HG03558 (cell line): ENCODE data around the gene LMOD3.

Experiments
- ATAC-seq: cut with Tn5 transposase; IDR thresholded peaks from one replicate; pipeline ENCODE4 v1.9.1; 2021; ENCODE audit warnings: moderate number of reproducible peaks; ENCODE audit not compliant: unreplicated experiment; ENCODE audit errors: extremely low read depth

The LMOD3 gene

DNA sequence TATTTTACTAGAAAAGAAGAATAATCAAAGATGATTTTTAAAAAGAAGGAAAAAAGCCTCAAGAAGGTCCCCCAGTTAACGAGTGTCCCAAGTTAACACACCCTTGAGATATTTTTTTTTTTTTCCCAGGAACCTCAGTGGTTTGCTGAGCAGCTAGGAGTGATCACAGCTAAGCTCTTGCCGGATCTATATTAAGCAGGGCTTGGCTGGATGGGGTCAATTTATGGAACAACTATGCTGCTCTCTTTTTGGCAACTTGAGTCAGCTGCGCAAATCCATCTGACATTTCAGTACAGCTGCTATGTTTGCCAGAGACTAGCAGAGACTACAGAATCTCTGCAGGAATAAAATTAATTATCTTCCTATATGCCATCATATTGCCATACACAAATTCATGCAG lies at the start of gene LMOD3:
Gene LMOD3, minus strand, starts transcription at position 193 of the 400 bp plus-strand sequence. CDS start 209 bp downstream, outside the sequence.
- ATAC-seq, result no peak

DNA sequence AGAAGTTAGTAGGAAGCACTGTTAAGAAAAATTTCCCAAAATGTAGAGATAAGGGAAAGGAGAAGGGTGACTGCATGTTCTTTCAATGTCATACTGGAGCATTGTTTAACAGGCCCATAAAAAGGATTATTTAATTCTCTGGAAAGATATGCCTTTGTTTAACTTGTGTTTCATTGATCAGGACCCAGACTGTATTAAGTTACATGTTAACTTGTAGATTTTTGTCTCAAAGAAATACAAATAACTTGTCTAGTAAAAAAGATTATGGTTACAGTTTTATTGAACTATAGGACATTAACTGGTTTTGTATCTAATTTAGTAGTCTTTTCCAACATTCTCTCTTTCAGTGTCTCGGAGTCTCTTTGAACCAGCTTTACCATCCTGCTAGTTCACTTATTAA lies 49.7 kb upstream of the LMOD3 start:
- ATAC-seq, result no peak

DNA sequence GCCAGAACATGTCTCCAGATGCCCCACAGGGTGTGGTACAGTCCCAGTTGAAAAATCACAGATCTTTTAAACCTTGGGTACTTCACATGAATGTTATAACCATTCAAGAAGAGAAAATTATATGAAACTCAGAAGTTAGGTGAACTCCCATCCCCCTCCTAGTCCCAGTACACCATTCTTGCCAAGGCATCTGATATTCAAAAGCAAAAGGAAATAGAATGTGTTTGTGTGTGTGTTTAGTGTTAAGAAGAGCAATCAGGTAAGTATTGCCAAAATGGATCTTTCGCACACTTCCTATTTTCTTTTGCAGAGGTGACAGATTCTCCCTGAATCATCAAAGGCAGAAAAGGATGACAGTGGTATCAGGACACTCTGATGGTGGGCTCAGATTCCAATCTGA lies 44.1 kb upstream of the LMOD3 start:
- no peak for ATAC-seq

DNA sequence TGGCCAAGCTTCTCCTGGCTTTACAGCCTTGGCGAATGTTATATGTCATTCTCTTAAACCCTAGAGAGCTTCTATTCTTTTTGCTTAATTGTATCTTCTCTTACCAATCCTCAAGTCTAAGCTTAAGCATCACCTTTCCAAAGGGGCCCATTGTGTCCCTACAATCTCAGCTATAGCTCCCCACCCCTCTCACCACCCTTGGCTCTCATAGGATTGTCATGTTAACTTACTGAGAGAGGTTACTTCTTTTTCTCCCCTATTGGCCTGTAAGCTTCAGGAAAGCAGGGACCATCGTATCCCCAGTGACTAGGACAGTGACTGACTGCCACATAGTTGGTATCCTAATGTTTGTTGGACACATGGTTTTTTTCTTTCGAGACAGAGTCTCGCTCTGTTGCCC lies 43.3 kb upstream of the LMOD3 start:
- no peak for ATAC-seq

DNA sequence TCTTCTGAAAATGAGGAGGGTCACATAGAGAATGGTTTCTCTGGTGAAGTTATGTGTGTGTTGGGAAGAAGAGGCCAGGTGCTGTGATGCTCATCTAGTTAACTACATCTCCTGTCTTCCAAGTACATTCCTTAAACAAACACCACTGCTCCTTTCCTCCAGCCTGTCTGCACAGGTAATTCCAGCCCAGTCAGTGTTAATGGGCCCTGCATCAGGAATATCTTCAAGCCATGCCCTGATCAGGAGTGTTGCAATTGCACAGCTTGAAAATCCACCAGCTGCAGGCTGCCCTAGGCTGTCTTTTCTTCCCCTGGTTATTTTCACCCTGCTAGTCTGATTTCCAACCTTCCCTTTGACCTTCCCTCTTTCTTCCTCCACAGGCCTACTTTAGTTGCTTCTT lies 41.9 kb upstream of the LMOD3 start:
- no peak for ATAC-seq

DNA sequence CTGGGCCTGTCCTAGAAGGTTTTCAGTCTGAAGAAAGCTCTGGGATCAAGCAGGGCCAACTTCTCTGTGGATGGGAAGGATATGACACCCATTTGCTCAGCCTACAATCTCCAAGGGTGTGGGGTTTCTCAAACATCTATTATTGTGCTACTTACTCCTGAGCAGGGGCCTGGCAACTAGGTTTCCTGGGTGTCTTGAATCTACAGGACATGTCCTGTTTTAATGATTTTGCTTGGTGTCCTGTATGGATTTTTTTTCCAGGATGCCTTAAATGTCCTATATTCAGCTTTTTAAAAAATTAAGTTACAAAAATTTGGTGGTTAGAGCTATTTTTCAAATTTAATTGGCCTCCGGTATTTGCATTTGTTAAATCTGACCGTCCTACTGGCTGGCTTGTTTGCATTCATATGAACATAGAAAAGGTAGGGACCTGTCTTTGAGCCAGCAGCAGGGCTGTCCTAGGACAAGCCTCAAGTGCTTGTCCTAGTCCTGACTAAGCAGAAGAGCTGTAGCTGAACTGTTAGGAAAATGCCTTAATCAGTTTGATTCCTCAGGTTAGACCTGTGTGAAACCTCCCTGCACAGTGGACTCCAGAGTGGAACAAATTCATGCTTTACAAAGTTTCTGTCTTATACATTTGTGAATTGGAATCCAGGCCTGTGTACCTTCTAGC lies 40.0 kb upstream of the LMOD3 start:
- ATAC-seq, result no peak

DNA sequence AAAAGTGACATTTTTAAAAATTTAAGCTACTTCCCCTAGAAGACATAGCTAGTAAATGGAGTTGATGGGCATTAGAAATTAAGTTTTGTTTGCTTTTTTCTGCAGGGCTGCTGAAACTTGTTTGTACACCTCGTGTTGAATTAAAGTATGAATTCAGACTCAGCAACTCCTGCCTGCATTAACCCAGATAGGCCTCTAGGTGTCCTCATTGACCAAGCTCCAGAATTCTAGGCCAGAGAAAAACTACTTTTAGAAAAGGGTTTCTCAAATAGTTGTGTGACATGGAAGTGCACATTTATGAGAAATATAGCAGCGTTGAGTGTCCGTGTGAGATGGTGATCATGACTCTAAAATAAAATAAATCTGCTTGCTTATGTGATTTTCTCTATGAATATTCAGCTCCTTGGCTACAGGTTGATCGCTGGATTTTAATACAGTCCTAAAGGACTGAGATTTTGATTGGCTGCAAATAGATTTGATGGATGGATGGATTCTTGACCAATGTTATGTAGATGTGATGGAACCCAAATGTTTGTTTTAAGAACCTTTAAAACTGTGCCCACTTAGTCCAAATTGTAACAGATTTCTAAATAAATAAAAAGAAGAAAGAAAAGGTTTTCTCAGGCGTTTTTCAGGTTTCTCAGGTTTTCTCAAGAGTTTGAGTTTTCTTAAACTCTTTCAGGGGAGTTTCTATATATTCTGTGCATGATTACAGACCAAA lies 39.4 kb upstream of the LMOD3 start:
- no peak for ATAC-seq

DNA sequence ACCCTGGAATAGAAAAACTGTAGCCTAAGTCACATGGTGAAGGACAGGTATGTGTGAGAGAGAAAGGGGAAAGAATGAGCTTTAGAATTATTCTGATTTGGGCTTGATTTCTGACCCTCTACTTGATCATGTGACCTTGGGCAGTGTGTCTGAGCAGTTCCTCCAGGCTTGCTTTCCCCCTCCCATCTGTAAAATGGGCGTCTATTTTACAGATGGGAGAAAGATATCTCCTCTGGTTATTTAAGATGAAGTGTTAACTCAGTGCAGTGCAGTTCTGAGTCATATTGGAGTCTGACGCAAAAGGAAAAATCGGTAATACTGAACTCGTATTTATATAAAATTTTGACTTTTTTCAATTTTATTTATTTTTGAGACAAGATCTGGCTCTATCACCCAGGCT lies 38.1 kb upstream of the LMOD3 start:
- no peak for ATAC-seq

DNA sequence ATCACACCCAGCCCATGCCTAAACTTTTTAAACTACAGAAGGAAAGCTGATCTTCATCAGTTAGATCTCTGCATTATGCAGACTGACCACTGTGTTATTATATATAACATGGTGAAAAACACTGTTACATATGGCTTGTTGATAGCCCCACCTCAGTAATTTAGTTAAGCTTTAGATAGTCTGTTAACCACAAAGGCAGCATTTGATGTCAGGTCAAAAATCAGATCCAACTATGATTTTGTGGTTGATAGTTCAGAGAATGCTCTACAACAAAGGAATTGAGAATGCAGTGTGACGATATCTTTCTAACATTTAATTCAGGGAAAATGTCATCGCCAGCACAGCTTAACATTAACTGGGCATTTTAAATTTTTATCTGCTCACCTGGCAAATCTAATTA lies 37.7 kb upstream of the LMOD3 start:
- ATAC-seq, result no peak

DNA sequence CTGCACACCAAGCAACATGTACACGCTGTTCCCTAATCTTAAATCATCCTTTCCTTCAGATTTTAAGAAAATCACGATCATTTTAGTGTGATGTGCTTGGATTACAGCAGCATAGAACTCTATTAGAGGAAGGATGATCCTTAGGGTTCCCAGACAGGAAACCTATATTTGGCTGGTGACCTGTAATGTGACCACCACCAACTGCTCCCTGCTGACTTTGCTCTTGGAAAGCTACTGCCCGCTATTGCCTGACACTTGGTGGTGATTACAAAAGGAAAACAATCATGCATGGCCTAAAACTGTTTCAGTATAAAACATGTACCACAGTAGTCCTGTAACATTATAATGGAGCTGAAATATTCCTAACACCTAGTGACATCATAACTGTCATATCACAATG lies 27.2 kb upstream of the LMOD3 start:
- ATAC-seq, result no peak

DNA sequence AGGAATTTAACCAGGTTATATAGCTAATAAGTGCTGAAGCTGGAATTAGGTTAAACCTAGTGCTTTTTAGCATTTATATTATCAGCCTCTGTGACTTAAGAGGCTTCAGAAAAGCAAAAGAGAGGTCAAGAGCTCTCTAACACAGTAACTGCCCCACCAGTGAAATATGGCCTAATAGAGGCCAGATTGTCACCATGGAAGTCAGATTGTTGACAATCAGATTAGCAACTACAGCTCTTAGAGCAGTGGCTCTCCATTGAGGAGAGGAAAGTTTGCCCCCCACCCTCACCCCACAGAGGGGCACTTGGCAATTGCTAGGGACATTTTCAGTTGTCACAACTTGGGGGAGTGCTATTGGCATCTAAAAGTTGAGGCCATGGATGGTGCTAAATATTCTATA lies 23.3 kb upstream of the LMOD3 start:
- no peak for ATAC-seq

DNA sequence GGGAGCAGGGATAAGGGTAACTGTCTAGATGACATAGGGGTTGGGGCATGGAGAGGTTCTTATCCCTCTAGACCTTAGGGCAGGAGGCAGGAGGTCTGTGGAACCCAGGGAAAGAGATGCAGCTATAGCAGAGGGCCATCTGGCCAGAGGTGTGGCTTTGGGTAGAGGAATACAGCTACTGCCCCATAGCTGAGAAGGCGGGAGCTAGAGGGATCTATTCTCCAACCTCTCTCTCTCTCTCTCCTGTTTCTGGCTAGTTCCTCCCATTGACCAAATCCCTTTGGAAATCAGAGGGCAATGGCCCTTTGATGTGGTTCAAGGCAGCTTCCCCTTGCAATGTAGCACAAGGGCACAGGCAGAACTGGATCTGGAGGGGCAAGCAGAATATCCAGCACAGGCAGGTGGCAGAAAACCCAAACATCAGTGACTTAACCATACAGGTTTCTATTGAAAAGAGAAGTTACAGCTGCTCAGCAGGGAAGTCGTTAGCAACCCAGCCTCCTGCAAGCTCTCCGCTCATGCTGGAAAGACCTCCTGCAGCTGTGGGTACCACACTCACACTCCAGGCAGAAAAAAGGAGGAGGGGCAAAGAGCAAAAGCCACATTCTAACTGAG lies 22.3 kb upstream of the LMOD3 start:
- ATAC-seq, result no peak

DNA sequence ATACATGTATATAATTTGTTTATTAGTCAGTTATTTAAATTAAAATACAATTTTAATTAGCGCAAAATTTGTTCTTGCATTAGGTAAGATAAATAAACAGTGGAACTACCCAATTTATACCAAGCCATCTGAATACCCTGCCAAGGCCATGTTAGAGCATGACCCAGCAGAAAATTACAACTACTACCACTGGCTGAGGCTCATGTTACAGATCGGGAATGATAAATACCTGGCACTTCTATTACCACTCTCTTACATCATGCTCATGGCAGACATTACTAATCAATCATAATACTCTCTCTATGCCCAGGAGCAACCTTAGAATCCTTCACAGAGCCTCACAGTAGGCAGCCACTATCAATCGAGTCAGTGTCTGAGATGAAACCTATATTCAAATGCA lies 21.2 kb upstream of the LMOD3 start:
- ATAC-seq, result no peak

DNA sequence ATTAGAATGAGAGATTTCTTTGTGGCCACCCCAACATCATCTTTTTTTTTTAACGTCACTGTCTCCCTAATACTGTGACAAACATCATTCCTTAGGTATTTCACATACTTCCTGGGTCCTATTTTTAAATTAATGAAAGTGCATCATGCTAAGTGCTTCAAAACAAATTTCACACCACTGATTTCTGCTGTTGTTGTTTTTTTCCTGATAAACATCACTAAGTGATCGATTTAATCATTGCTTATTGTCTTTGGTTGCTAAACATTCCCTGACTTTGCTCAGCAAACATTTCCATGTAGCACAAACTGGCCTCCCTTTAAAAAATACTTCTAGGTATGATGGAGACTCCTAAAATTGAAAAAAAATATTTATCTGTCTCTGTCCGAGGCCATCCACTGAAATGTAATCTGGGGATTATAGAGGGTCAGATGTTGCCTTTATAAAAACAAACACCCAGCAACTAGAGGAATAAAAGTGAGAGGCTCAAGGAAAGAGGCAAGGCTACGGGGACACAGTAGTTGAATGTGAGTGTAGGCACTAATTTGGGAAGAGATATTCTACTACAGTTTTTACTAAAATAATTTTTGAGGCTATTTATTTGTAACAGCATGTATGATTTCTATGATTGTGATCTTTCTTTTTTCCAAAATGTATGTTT lies 20.5 kb upstream of the LMOD3 start:
- no peak for ATAC-seq

DNA sequence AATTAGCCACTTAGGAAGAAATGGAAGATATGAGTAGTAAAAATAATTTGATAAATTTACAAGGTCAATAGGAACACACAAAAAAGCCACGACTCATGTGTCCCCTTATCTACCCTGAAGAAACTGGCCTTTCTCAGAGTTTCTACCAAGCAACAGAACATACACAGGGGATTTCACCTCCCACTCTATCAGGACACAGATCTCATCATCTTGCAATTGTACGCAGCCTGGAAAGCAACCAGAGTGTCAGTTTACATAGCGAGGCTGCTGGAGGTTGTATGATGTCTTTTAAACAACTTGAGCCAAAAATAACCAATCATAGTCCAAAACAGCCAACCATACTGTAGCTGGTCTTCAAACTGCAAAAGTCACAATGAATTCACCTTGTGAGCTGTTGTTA lies 19.7 kb upstream of the LMOD3 start:
- ATAC-seq, result no peak

DNA sequence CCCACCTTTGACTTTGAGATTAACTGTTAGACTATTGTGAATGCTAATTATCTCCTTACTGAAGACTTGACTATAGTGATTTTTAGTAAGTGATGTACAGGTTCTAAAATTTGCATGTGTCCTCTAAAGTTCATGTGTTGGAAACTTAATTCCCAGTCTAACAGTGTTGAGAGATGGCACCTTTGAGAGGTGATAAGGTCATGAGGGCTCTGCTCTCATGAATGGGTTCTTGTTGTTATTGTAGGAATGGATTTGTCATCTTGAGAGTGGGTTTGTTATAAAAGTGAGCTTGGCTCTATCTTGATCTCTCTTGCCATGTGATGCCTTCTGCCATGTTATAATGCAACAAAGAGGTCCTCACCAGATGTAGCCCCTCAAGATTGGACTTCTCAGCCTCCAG lies 18.9 kb upstream of the LMOD3 start:
- ATAC-seq, result no peak

DNA sequence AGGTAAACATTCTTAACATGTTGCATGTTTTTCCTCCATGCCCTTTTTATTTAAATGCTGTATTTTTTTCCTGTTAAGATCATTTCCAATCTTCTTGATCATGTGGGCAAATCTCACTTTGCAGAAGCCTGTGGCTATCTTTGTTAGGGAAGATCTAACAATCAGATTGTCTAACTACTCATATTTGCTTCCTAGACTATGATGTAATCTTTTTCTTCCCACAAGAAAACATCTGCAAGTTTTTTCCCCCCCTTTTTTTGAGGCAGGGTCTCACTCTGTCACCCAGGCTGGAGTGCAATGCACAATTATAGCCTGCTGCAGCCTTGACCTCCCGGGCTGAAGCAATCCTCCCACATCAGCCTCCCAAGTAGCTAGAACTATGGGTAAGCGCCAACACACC lies 15.0 kb upstream of the LMOD3 start:
- ATAC-seq, result no peak

DNA sequence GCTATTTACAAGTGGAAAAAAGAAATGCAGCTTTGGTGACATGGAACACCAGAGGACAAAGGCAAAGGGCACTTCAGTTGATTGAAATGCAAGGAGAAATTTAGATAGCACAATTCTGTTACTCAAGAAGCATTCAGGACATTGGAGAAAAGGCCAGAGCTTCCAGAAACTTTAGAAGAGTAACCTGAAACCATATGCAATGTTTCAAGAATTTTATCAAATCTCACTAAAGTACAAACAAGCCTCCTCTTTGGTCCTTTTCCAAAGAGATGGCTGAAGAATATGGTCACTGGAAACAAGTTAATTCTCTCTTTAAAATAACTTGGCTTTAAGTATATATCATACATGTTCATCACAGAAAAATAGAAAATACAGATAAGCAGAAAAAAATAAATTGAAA lies 14.6 kb upstream of the LMOD3 start:
- ATAC-seq, result no peak

DNA sequence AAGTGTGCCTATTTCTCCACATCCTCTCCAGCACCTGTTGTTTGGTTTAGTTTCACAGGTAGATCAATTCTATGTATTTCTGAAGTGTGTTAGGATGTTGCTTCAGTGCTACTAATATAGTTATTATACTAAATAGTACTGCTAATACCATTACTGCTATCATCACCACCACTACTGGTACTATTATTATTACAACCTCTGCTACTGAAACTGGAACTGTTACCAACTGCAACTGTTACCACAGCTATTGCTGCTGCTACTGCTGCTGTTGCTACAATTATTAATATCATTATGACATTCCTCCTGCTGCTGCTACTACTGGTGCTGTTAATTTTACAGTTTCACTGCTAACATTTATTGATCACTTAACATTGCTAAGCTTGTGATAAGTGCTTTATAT lies 8.3 kb upstream of the LMOD3 start:
- ATAC-seq, result peak; percentile 93

DNA sequence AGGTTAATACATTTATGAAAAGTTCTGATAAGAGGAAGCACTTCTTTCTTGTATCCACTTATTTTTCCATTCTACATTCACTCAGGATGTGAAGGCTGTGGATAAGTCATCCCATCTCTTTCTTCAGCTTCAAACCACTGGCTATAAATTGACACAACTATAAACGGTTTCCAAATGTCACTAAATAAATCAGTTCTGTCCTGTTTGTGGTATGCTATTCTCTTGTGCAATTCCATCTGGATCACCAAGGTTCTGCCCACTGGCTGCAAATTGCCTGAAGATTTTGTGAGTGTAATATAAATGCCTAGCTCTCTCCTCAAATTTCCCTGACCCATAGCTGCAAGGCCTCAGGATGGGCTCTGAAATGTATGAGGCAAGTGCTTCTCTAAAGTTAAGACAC lies 7.1 kb upstream of the LMOD3 start:
- ATAC-seq, result no peak

DNA sequence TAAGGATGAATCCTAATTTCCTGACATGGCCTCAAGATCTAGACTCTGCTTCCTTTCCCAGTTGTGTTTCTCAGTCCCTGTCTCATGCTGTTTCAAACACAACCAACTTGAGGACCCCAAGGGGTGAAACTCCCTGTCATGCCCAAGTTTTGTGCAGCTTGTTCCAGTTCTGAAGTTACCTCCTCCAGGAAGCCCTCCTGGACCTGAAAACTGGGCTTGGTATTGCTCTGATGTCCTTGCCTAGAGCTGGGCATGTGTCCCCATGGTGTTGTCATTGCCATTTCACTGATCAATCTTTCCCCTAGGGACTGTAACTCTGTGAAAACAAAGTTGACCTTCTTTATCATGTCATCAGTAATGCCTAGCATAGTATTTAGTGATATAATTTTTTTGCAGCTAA lies 6.1 kb upstream of the LMOD3 start:
- no peak for ATAC-seq
